GM10266 (cell line): ENCODE results near the gene PCDHGB1.
A peak's percentile ranks its signal among the peaks of the same experiment; 100 is the strongest.
"Not testable (repeated sequence)": the region's sequence is repeated elsewhere in the genome, so short reads cannot be mapped to it uniquely, and the experiment has no call there.

Experiments used
- DNase-seq: peaks from one replicate; pipeline ENCODE4 v3.0.0; 2012; ENCODE audit errors: extremely low spot score
- CTCF ChIP-seq: IDR thresholded peaks from 2 replicates; pipeline ENCODE4 v1.5.1; 2012; ENCODE audit warnings: mild to moderate bottlenecking, low read depth; ENCODE audit not compliant: control insufficient read depth, insufficient read depth; ENCODE audit errors: missing control alignments

PCDHGB1 gene

GRCh38 chr5:141349917-141350619 is at the start of gene PCDHGB1:
Gene PCDHGB1 (plus strand): TSS chr5:141350099. CDS start chr5:141350261, 162 bp downstream.
- TF ChIP-seq CTCF = peak; percentile 49
- peak; percentile 59 for DNase-seq

- no peak for TF ChIP-seq CTCF
- DNase-seq = no peak
These were observed 46.1 kb upstream of the PCDHGB1 start, which contains the start of gene SLC25A2 for GRCh38 chr5:141303756-141304155. Gene SLC25A2 (minus strand): TSS chr5:141304049. CDS start chr5:141303865, 184 bp downstream.

GRCh38 chr5:141306630-141307029 is 43.3 kb upstream of the PCDHGB1 start:
- TF ChIP-seq CTCF = no peak
- DNase-seq = no peak

- no peak for DNase-seq
- TF ChIP-seq CTCF = no peak
These were observed 36.2 kb upstream of the PCDHGB1 start for GRCh38 chr5:141313711-141314110.

GRCh38 chr5:141316963-141317362 is 32.9 kb upstream of the PCDHGB1 start:
- not testable (repeated sequence) for DNase-seq

GRCh38 chr5:141319202-141319601 is 30.7 kb upstream of the PCDHGB1 start:
- no peak for TF ChIP-seq CTCF
- no peak for DNase-seq

GRCh38 chr5:141319699-141320098 is 30.2 kb upstream of the PCDHGB1 start:
- no peak for DNase-seq
- TF ChIP-seq CTCF = no peak
